Measurements from ENCODE around the gene ASAP2. TPM values are rescaled to one million over a fixed set of nuclear protein-coding genes. Genes with fewer than 3 reads are reported as not detected.
A peak's percentile ranks its signal among the peaks of the same experiment; 100 is the strongest.

Gene ASAP2
- total RNA-seq, 1 experiment from 2014 or later = 14.3 TPM

DNA sequence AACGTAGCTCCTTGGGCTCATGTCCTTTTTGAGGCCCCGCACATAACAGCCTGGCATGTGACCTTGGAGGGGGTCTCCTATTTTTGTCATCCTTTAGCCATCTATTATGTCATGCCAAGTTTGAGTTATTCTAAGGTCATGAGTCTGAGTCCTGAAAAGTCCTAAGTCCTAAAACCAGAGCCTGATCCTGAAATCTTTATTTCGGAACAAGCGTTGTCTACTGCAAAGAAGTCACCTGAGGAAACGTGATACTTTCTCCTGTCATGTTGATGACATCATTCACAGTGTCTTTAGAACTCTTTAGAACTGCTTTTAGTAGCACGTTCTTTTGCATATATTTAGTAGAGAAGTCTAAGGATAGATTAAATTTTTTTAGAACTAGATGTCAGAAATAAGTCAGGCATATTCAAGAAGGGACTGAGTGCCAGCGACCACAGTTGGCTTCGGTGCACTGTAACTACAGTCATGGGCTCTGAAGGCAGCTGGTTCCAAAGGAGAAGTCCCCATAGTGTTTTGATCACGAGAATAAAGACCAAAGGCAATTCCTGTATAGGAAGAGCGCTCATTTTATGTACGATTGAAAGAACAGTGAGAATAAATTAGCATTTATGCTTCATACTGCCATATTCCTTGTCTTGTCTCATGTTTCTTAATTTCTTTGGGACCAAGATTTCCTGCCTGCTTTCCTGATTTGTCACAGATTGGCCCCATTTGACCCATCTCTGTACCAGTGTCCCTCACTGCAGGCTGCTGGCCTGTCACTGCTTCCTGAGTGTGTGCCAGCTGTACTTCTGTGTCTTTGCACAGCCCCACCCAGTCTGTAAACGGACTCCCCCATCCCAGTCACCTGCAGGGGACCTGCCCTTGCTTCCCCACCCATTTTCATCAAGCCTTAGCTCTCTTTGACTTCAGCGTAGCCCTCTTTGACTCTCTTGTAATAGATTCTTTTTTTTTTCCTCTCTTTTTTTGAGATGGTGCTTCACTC, 75.8 kb downstream of the ASAP2 start:
- Mint-ChIP-seq H3K4me1 (peaks cover 17% of the 10 kb centered on the region), H3K9me3 (no peaks in the 10 kb centered on the region), H3K27ac (peak overlapping the region; percentile 72; the same call in 1 of the 2 replicates), H3K36me3 (no peaks in the 10 kb centered on the region), H3K4me3 (no peak overlapping the region), H3K27me3 (ENCODE audit: low read depth) (no peaks in the 10 kb centered on the region; the same call in 1 of the 2 replicates)
- CTCF ChIA-PET = interaction anchor here (0.6 kb wide), 1 partner anchor 74 kb away, joined by 5 read pairs; no protein-coding TSS in a partner anchor
- no peak for ATAC-seq
- POLR2A ChIA-PET = no interaction called here
- no peak for DNase-seq (ENCODE audit: low spot score)
- TF ChIP-seq, protein P1, sequence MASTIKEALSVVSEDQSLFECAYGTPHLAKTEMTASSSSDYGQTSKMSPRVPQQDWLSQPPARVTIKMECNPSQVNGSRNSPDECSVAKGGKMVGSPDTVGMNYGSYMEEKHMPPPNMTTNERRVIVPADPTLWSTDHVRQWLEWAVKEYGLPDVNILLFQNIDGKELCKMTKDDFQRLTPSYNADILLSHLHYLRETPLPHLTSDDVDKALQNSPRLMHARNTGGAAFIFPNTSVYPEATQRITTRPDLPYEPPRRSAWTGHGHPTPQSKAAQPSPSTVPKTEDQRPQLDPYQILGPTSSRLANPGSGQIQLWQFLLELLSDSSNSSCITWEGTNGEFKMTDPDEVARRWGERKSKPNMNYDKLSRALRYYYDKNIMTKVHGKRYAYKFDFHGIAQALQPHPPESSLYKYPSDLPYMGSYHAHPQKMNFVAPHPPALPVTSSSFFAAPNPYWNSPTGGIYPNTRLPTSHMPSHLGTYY (CRISPR knock-in tag; IDR thresholded peaks at IDR 0.05) = no peak
- TF ChIP-seq JAZF1 (CRISPR knock-in tag; IDR thresholded peaks at IDR 0.05) (no peak), FOXJ3 (CRISPR knock-in tag; IDR thresholded peaks at IDR 0.05; ENCODE audit: borderline replicate concordance) (no peak), ZBTB21 (CRISPR knock-in tag; IDR thresholded peaks at IDR 0.05; ENCODE audit: borderline replicate concordance) (no peak), GRHL2 (CRISPR knock-in tag; IDR thresholded peaks at IDR 0.05; ENCODE audit: insufficient replicate concordance, severe bottlenecking) (no peak), PRRX2 (CRISPR knock-in tag; IDR thresholded peaks at IDR 0.05) (no peak), ZNF671 (CRISPR knock-in tag; IDR thresholded peaks at IDR 0.05) (no peak), GTF2I (CRISPR knock-in tag; conservative IDR thresholded peaks at IDR 0.05) (no peak), CREM (CRISPR knock-in tag; IDR thresholded peaks at IDR 0.05) (no peak), ELF4 (CRISPR knock-in tag; IDR thresholded peaks at IDR 0.05; ENCODE audit: low read depth) (no peak)
- TF ChIP-seq, protein P2, sequence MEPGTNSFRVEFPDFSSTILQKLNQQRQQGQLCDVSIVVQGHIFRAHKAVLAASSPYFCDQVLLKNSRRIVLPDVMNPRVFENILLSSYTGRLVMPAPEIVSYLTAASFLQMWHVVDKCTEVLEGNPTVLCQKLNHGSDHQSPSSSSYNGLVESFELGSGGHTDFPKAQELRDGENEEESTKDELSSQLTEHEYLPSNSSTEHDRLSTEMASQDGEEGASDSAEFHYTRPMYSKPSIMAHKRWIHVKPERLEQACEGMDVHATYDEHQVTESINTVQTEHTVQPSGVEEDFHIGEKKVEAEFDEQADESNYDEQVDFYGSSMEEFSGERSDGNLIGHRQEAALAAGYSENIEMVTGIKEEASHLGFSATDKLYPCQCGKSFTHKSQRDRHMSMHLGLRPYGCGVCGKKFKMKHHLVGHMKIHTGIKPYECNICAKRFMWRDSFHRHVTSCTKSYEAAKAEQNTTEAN (CRISPR knock-in tag; IDR thresholded peaks at IDR 0.05) = no peak

DNA sequence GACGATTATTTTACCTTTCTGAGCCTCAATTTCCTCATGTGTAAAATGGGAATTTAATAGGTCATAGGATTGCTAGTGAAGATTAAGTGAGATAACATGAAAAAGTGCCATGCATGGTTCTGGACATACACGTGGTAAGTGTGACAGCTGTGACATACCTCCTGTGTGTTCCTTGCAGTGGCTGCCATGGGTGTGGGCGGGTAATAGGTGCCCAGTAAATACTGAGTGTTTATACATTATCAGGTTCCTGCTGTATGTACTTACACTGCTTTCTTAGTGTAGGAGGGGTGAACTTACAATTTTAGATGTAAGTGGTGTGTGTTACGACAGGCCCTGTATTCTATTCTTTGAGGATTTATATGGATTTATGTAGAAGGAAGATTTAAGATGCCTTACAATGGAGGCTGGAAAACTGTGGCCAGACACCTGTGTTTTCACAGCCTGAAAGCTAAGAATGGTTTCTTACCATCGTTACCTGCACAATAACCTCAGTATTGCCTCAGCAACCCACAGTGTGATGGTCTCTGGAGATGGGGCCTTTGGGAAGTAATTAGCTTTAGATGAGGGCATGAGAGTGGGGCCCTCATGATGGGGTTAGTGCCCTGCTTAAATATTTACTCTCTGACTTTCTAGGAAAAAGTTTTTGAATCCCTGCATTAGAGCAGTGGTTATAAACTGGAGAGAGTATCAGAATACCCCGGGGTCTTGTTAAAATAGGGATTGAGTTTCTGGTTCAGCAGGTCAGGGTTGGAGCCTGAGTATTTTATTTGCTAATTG, 78.1 kb downstream of the ASAP2 start:
- DNase-seq (ENCODE audit: low spot score) = no peak
- POLR2A ChIA-PET = no interaction called here
- CTCF ChIA-PET = no interaction called here
- Mint-ChIP-seq H3K36me3 (no peaks in the 10 kb centered on the region), H3K4me3 (no peak overlapping the region), H3K27ac (no peak overlapping the region), H3K4me1 (peaks cover 40% of the 10 kb centered on the region), H3K9me3 (no peaks in the 10 kb centered on the region), H3K27me3 (ENCODE audit: low read depth) (no peaks in the 10 kb centered on the region; the same call in 1 of the 2 replicates)
- no peak for ATAC-seq
- TF ChIP-seq, protein P3, sequence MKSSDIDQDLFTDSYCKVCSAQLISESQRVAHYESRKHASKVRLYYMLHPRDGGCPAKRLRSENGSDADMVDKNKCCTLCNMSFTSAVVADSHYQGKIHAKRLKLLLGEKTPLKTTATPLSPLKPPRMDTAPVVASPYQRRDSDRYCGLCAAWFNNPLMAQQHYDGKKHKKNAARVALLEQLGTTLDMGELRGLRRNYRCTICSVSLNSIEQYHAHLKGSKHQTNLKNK (CRISPR knock-in tag; IDR thresholded peaks at IDR 0.05) = no peak
- TF ChIP-seq, protein P4, sequence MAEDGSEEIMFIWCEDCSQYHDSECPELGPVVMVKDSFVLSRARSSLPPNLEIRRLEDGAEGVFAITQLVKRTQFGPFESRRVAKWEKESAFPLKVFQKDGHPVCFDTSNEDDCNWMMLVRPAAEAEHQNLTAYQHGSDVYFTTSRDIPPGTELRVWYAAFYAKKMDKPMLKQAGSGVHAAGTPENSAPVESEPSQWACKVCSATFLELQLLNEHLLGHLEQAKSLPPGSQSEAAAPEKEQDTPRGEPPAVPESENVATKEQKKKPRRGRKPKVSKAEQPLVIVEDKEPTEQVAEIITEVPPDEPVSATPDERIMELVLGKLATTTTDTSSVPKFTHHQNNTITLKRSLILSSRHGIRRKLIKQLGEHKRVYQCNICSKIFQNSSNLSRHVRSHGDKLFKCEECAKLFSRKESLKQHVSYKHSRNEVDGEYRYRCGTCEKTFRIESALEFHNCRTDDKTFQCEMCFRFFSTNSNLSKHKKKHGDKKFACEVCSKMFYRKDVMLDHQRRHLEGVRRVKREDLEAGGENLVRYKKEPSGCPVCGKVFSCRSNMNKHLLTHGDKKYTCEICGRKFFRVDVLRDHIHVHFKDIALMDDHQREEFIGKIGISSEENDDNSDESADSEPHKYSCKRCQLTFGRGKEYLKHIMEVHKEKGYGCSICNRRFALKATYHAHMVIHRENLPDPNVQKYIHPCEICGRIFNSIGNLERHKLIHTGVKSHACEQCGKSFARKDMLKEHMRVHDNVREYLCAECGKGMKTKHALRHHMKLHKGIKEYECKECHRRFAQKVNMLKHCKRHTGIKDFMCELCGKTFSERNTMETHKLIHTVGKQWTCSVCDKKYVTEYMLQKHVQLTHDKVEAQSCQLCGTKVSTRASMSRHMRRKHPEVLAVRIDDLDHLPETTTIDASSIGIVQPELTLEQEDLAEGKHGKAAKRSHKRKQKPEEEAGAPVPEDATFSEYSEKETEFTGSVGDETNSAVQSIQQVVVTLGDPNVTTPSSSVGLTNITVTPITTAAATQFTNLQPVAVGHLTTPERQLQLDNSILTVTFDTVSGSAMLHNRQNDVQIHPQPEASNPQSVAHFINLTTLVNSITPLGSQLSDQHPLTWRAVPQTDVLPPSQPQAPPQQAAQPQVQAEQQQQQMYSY (CRISPR knock-in tag; IDR thresholded peaks at IDR 0.05) = no peak
- no peak for TF ChIP-seq ZNF121 (CRISPR knock-in tag; IDR thresholded peaks at IDR 0.05)
- TF ChIP-seq HMGA2 (CRISPR knock-in tag; IDR thresholded peaks at IDR 0.05) = no peak
- TF ChIP-seq, protein P5, sequence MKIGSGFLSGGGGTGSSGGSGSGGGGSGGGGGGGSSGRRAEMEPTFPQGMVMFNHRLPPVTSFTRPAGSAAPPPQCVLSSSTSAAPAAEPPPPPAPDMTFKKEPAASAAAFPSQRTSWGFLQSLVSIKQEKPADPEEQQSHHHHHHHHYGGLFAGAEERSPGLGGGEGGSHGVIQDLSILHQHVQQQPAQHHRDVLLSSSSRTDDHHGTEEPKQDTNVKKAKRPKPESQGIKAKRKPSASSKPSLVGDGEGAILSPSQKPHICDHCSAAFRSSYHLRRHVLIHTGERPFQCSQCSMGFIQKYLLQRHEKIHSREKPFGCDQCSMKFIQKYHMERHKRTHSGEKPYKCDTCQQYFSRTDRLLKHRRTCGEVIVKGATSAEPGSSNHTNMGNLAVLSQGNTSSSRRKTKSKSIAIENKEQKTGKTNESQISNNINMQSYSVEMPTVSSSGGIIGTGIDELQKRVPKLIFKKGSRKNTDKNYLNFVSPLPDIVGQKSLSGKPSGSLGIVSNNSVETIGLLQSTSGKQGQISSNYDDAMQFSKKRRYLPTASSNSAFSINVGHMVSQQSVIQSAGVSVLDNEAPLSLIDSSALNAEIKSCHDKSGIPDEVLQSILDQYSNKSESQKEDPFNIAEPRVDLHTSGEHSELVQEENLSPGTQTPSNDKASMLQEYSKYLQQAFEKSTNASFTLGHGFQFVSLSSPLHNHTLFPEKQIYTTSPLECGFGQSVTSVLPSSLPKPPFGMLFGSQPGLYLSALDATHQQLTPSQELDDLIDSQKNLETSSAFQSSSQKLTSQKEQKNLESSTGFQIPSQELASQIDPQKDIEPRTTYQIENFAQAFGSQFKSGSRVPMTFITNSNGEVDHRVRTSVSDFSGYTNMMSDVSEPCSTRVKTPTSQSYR (CRISPR knock-in tag; IDR thresholded peaks at IDR 0.05) = no peak
- TF ChIP-seq ELF4 (CRISPR knock-in tag; IDR thresholded peaks at IDR 0.05; ENCODE audit: low read depth) = no peak

Data from WTC11 (cell line).